ENCODE data around the gene AUTS2.

- TF ChIP-seq YY1 (IDR thresholded peaks at IDR 0.05; ENCODE audit: insufficient read depth, insufficient read length), result no peak
- TF ChIP-seq ZNF274 (IDR thresholded peaks at IDR 0.05; ENCODE audit: low read depth, low read length), result no peak
Observed at GRCh38 chr7:70016044-70016770, 417.9 kb downstream of the AUTS2 start.
